Measurements from ENCODE around the gene PIP4K2C.
"Not testable (repeated sequence)": the region's sequence is repeated elsewhere in the genome, so short reads cannot be mapped to it uniquely, and the experiment has no call there.

PIP4K2C gene

DNA sequence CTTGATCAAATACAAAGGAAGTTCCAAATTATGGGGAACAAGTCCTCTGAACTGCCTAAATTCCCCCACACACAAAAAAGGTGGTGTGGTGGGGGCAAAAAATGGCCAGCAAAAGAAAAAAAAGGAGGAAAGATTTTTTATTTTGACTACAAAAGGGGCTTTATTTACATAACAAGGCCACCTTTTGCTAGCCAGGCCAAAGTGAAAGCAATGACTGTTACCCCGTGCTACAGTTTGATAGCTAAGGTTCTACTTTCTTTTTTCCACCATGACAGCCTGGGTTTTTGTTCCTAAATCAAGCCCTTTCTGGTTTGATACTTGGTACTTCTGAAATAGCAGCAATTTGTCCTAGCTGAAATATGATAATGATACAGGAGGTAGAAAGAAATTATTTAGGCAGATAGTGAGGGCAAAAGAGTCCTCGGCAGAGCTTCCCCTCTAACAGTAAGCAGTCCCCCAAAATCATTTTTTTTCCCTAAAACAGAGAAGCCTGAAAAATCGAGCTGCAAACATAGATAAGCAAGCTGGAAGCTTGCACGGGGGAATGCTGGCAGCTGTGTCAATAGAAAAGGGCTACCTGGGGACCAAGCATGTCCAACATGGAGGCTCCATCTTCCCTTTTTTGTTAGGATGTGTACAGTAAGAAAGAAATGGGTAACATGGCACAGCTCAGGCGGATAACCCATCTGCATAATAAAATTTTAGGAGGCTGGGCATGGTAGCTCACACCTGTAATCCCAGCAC, 50.9 kb downstream of the PIP4K2C start:
- TF ChIP-seq, protein P1, sequence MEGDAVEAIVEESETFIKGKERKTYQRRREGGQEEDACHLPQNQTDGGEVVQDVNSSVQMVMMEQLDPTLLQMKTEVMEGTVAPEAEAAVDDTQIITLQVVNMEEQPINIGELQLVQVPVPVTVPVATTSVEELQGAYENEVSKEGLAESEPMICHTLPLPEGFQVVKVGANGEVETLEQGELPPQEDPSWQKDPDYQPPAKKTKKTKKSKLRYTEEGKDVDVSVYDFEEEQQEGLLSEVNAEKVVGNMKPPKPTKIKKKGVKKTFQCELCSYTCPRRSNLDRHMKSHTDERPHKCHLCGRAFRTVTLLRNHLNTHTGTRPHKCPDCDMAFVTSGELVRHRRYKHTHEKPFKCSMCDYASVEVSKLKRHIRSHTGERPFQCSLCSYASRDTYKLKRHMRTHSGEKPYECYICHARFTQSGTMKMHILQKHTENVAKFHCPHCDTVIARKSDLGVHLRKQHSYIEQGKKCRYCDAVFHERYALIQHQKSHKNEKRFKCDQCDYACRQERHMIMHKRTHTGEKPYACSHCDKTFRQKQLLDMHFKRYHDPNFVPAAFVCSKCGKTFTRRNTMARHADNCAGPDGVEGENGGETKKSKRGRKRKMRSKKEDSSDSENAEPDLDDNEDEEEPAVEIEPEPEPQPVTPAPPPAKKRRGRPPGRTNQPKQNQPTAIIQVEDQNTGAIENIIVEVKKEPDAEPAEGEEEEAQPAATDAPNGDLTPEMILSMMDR (IDR thresholded peaks at IDR 0.05; ENCODE audit: low read depth, low read length): no peak

DNA sequence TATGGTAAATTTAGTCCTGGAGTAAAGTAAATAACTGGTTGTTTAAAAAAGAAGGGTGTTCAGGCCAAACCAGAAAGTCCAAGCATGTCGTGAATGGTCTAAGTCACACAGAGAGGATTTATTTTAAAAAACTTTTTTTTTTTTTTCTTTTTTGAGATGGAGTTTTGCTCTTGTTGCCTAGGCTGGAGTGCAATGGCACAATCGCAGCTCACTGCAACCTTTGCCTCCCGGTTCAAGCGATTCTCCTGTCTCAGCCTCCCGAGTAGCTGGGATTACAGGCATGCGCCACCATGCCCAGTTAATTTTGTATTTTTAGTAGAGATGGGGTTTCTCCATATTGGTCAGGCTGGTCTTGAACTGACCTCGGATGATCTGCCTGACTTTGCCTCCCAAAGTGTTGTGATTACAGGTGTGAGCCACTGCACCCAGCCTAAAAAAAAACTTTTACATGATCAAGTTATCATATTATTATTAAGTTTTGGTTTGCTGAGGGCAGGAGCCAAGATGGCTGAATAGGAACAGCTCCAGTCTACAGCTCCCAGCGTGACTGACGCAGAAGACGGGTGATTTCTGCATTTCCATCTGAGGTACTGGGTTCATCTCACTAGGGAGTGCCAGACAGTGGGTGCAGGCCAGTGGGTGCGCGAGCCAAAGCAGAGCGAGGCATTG, 55.1 kb downstream of the PIP4K2C start:
- H3K4me3 ChIP-seq (ENCODE audit: low read depth, low read length): not testable (repeated sequence)

More for the DNA sequence above, 50.9 kb downstream of the PIP4K2C start:
- no peak overlapping the region for H3K4me3 ChIP-seq (ENCODE audit: low read depth, low read length)

- not testable (repeated sequence) for H3K4me3 ChIP-seq (ENCODE audit: low read depth, low read length)
Observed at GRCh38 chr12:57646659-57647049, 55.7 kb downstream of the PIP4K2C start.
